Fibroblast of skin of right biceps (primary cell): ENCODE measurements around the gene CAPN8.
"Not testable (repeated sequence)": the region's sequence is repeated elsewhere in the genome, so short reads cannot be mapped to it uniquely, and the experiment has no call there.

Source experiments
- DNase-seq: peaks from one replicate; pipeline ENCODE4 v3.0.0-alpha.2; 2013

Gene CAPN8

DNA sequence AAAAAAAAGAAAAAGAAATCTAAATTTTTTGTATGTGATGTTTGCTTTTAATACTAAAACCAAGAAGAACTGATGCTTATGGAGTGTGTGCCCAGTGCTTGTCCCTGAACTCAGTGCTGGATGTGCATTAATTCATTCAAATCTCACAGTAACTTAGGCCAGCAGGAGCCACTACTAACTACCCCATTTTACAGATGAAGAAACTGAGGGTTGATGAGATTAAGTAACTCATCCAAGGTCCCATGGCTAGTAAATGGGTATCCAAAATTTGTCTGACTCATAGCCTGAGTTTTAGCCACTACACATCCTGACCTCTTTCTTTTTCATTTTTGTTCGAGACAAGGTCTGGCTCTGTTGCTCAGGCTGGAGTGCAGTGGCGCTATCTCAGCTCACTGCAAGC, 144.4 kb downstream of the CAPN8 start:
- DNase-seq: no peak

GRCh38 chr1:223520200-223520599, 145.3 kb downstream of the CAPN8 start:
- DNase-seq: no peak

DNA sequence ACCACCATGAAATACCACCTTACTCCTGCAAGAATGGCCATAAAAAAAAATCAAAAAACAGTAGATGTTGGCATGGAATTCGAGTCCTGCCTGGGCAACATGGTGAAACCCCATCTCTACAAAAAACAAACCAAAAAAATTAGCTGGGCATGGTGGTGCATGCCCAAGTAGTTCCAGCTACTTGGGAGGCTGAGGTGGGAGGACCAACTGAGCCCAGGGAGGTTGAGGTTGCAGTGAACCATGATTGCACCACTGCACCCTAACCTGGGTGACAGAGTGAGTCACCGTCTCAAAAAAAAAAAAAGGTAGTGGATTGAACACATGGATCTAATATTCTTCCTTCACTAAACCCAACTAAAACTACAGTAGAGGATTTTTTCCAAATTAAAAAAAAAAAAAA, 146.4 kb downstream of the CAPN8 start:
- DNase-seq: no peak

DNA sequence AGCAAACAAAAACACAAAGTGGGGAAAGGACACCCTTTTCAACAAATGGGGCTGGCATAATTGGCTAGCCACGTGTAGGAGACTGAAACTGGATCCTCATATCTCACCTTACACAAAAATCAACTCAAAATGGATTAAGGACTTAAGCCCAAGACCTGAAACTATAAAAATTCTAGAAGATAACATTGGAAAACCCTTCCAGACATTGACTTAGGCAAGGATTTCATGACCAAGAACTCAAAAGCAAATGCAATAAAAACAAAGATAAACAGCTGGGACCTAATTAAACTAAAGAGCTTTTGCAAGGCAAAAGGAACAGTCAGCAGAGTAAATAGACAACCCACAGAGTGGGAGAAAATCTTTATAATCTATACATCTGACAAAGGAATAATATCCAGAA, 146.9 kb downstream of the CAPN8 start:
- not testable (repeated sequence) for DNase-seq

DNA sequence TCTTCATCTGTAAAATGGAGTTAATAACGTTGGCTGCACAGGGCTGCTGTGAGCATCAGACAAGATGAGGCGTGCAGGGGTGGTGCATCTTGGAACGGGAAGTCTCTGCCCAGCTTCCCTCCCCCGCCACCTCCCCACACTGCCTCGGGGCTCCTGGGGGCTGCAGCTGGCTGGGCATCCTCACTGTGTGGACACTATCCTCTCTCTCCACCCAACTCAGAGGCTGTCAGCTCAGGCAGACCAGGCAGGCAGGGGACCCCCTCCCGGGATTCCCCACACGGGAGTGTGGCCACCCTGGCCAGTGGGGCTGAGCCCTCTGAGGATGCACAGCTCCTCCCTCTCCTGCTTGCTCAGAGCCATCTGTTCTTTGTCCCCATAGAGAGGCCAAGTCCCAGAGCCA, 149.6 kb downstream of the CAPN8 start:
- DNase-seq: no peak

DNA sequence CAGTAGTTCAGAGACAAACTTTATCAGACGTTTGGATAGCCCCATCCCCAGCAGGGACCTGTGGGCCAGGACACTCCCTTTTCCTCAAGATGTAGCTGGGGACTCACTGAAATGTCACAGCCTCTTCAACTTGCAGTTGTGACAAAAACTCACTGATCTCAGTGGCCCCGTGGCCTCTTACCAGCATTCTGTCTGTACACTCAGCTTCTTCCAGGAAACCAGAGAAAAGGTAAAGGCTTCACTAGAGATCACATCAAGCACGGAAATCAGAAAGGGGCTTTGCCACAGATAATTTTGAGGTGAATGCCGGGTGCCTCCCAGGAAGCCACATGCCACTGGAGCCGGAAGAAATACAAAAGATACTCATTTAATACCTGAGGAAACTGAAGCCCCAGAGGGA, 150.1 kb downstream of the CAPN8 start:
- no peak for DNase-seq

DNA sequence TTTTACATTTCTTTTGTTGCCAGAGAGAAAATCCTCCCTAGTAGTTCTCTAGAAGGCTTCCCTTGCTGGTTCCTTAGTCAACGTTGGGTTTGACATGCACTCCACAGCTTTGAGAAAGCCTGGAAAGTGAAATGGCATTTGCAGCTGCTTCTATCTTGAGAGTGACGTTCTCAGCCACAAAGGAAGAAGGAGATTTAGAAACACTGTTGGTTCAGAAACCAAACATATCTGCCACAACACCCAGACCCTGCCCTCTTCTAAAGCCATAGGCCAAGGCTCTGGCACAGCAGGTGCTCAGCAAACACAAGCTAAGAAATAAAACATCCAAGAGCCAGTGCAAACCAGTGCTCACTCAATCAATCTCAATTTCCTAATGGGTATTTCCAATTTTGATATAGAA, 150.9 kb downstream of the CAPN8 start:
- no peak for DNase-seq

DNA sequence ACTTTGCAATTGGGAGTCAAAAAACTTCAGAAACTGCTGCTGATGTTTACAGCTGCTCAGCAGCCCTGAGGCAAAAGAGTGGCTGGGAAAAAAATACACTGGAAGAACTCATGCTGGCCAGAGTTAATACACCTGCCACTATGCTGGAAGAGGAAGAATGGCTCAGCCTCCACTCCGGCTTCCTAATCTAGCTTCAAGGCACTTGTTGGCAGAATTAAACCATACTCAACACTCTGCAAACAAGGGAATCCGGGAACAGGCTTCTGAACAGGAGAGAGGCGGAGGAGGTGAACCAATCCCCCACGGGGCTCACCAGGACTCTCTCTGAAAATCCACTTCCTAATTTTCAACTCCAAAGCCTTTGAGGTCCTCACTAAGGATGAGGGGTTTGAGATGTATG, 152.2 kb downstream of the CAPN8 start:
- DNase-seq: no peak

DNA sequence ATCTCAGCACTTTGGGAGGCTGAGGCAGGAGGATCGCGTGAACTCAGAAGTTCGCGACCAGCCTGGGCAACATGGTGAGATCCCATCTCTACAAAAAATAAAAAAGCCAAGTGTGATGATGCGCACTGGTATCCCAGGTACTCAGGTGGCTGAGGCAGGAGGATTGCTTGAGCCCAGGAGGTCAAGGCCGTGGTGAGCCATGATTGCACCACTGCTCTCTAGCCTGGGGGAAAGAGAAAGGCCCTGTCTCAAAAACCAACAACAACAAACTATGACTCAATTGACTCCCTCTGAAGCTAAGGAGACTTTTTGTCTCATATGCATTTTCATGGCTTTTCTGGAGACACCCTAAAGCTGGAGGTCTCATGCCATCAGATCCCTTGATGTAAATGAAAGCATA, 153.4 kb downstream of the CAPN8 start:
- DNase-seq: no peak

GRCh38 chr1:223508796-223509195, 156.7 kb downstream of the CAPN8 start:
- no peak for DNase-seq

DNA sequence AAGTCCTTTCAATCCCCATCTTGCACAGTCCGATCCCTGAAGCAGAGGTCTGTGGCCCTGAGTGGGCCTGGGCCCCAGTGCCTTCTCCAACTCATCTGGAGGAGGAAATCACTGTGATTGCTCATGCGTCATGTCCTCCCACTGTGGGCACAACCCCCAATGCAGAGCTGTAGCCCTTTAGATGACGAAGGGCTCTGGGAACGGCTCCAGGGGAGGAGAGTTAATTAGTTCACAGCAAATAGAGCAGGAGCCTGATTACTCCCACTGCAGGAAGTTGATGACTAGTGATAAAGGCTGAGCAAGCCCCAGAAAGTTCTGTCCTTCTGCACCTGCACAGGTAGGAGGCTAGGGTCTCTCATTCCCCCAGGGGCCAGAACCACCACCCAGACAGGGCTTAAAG, 160.8 kb downstream of the CAPN8 start:
- DNase-seq: peak; percentile 97

DNA sequence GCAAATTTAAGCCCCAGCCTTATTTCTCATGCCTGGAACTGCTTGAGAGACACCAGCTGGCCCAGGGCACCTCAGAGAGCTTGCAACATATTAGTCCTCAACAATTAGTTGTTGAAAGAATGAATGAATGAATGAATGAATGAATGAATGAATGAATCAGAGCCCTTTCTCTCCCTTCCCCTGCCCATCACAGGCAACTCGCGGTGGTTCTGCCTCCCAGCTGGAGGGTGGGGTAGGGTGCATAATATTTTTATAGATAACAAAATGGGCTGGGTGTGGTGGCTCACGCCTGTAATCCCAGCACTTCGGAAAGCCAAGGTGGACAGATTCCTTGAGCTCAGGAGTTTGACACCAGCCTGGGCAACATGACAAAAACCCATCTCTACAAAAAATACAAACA, 162.2 kb downstream of the CAPN8 start:
- DNase-seq: no peak

GRCh38 chr1:223500560-223501425, 164.7 kb downstream of the CAPN8 start:
- DNase-seq: peak; percentile 95

DNA sequence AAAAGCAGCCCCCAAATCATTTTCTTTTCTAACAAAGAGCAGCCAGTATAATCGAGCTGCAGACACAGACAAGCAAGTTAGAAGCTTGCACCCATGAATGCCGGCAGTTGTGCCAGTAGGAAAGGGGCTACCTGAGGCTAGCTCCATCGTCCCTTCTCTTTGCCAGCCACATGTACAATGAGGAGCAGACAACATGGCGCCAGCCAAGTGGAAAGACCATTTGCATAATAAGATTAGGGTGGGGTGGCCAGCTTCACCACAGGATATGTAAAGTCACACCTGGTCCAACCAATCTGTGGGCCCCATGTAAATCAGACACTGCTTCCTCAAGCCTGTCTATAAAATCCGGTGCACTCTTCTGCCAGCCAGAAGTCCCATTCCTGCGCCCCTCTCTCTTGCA, 168.6 kb downstream of the CAPN8 start:
- DNase-seq: no peak

GRCh38 chr1:223494926-223495645, 170.4 kb downstream of the CAPN8 start:
- DNase-seq: no peak

DNA sequence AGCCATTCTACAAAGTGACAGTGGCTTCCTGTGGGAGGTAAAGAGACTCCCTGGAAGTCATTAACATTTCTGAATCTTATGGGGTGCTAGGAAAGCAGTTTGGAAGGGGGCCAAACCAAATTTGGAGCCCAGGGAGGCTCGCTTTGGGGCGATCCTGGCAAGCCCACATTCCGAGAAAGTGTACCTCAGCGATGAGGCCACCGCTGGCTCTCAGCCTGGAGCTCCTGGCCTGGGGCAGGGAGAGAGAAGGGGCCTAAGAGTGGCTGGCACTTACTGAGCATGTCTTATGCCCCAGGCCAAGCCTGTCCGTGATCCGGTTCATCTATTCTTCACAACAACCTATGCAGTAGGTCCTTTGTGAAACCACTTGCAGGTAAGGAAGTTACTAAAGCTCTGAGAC, 173.5 kb downstream of the CAPN8 start:
- peak; percentile 53 for DNase-seq
